GM21825 (cell line): ENCODE measurements around the gene TRAPPC10.
A peak's percentile ranks its signal among the peaks of the same experiment; 100 is the strongest.
"Not testable (repeated sequence)": the region's sequence is repeated elsewhere in the genome, so short reads cannot be mapped to it uniquely, and the experiment has no call there.

Source experiments
- ATAC-seq: cut with Tn5 transposase; IDR thresholded peaks from one replicate; pipeline ENCODE4 v1.9.1; 2021; ENCODE audit warnings: mild to moderate bottlenecking, moderate library complexity; ENCODE audit not compliant: unreplicated experiment

TRAPPC10 gene

DNA sequence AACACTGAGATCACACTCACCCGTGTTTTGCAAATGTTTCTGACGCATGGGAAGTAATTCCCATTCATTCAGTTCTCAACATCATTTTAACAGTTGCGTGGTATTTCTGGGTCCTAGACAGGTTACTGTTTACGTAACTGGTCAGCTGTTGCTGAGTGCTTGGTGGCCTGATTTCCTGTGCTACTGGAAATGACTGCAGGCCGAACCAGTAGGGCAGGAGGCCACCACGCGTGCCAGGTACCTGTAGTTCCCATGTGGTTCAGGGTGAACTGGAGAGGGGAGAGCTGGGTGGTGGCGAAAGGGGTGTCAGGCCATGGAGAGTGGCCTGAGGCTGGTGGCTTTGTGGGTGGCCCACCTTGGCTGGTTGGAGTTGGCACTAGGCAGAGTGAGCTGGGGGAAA is 122.6 kb downstream of the TRAPPC10 start:
- not testable (repeated sequence) for ATAC-seq

- ATAC-seq = not testable (repeated sequence)
Observed at GRCh38 chr21:44138039-44138438, 125.9 kb downstream of the TRAPPC10 start.

- ATAC-seq = not testable (repeated sequence)
Observed at GRCh38 chr21:44139787-44140551, 127.9 kb downstream of the TRAPPC10 start.

DNA sequence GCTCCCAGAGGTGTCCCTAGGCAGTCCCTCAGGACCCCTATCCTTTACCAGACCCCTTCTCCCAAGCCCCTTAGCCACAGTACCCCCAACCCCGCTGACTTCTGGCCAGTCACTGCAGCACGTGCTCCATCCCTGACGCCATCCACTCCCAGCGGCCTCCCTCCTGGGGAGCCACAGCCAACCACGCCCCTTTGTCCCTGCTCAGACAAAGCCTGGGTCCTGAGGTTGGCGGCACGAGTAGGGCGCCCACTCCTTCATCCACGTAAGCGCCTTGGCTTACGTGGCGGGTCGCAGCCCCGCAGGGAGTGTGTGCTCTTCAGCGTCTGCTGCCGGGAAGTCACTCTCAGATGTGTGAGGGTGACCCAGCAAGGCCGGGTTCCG is 128.4 kb downstream of the TRAPPC10 start:
- not testable (repeated sequence) for ATAC-seq

DNA sequence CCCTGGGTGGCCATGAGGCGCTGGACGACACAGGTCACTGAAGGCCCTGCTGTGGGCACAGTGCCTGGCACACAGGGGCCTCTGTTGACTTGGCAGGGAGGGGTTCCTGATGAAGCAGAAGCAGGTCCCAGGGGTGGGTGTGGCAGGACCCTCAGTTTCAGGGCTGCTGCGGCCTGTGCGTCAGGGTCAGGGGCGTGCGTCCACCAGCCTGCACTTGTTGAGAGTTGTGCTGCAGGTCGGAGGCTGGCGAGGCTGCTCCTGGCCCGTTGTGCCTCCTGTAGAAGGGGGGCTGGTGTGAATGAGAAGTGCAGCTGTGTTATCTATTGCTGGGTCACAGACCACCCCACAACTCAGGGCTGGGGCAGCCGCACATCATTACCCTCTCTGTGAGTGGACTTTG is 130.4 kb downstream of the TRAPPC10 start:
- ATAC-seq = not testable (repeated sequence)

GRCh38 chr21:44143380-44143779 is 131.3 kb downstream of the TRAPPC10 start:
- ATAC-seq = peak; percentile 48

DNA sequence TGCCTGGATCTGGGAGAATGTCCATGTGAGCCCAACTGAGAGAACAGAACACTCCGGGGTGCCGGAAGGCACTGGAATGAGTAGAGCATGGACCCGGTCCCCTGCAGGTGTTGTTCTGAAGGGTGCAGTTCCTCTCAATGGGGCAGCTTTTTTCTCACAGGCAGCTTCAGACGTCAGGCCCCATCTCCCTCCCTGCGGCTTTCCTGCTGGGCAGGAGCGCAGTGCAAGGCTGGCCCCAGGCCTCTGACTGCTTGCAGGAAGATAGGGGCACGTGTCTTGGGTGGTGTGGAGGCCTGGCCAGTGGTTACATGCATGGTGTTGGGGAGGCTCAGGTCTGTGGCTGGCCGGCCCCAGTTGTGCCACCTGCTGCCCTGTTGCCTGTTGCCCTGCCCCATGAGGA is 131.9 kb downstream of the TRAPPC10 start:
- ATAC-seq = not testable (repeated sequence)

GRCh38 chr21:44144784-44145602 is 132.9 kb downstream of the TRAPPC10 start:
- not testable (repeated sequence) for ATAC-seq

- ATAC-seq = not testable (repeated sequence)
Observed at GRCh38 chr21:44145616-44146015, 133.5 kb downstream of the TRAPPC10 start.

DNA sequence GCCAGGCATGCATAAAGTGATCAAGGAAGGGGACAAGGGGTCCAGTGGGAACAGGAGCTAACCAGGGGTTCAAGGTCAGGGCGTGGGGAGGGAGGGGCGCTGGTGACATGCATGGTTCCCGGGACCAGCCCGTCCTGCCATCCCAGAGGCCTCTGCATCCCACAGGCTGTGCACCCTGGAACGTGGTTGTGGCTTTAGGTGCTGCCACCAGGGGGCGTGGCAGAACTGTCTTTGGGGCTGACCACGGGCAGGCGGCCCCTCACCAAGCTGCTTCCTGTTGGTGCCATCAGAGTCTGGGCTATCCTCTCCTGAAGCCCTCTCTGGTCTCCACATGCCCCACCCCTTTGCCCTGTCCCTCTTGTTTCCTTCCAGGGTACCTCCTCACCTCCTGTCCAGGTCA is 135.0 kb downstream of the TRAPPC10 start:
- ATAC-seq = not testable (repeated sequence)

DNA sequence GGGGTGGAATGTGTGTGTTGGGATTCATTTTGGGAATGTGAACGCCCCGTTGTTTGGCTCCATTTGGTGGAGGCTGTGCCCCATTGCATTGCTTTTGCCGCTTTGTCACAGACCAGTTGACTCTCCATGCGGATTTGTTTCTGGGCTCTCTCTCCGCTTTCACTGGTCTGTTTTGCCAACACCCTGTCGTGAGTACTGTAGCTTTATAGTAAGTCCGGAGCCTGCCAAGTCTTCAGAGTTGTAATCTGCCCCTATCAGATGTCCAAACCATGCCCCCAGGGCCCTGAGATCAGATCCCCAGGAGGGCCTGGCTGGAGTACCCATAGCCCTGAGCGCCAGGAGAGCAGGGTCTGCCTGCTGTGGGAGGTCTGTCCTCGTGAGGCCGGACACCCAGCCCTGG is 138.1 kb downstream of the TRAPPC10 start:
- not testable (repeated sequence) for ATAC-seq

- ATAC-seq = not testable (repeated sequence)
Observed at GRCh38 chr21:44153214-44153888, 141.2 kb downstream of the TRAPPC10 start.

GRCh38 chr21:44153889-44154228 is 141.8 kb downstream of the TRAPPC10 start:
- ATAC-seq = not testable (repeated sequence)

DNA sequence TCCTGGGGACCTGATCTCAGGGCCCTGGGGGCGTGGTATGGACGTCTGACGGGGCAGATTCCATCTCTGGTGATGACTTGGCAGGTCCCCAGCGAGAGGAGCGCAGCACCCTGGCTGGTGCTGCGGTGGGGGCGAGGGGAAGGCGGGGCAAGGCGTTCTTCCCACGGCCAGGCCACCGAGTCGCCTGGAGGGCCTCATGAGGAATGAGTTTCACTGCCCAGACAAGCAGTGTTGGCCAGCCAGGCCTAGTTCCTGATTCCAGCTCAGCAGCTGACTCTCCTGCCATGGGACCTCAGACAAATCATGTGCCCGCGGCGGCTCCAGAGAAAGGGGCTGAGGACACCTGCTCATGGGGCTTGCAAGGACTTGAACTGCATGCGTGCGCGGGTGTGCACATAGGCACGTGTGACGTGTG is 142.7 kb downstream of the TRAPPC10 start:
- ATAC-seq = peak; percentile 20

DNA sequence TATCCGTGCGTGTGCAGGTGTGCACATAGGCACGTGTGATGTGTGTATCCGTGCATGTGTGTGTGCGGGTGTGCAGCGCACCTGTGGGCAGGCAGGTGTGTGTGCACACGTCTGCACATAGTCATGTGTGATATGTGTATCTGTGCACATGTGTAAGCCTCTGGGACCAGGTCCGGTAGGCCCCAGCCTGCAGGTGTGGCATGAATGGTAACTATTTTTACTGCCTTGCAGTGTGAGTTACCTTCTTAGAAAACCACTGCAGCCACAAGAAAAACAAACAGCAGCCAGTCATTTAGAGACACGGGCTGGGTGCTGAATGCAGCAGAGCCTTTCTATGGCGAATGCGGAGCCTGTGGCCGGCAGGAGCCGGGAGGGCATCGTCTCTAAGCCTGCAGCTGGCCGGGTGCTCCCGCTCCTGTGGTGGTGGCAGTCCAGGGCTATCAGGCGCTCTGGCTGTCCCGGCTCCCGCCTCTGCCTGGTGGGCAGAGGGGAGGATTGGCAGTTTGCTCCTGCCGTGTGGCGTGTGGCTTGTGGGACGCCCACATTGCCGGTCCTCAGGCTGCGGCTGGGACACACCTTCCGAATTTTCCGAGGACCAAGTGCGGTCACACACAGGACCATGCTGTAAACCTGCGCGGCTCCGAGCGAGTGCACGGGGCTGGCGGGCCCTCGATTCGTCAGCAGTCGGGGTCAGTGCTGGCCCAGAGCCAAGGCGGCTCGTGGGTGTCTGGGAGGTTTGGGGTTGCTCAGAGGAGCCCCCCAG is 143.3 kb downstream of the TRAPPC10 start:
- peak; percentile 33 for ATAC-seq

GRCh38 chr21:44155994-44156380 is 143.9 kb downstream of the TRAPPC10 start:
- ATAC-seq = not testable (repeated sequence)
